Measurements from ENCODE around the gene NEIL1.
"Not testable (repeated sequence)": the region's sequence is repeated elsewhere in the genome, so short reads cannot be mapped to it uniquely, and the experiment has no call there.

DNA sequence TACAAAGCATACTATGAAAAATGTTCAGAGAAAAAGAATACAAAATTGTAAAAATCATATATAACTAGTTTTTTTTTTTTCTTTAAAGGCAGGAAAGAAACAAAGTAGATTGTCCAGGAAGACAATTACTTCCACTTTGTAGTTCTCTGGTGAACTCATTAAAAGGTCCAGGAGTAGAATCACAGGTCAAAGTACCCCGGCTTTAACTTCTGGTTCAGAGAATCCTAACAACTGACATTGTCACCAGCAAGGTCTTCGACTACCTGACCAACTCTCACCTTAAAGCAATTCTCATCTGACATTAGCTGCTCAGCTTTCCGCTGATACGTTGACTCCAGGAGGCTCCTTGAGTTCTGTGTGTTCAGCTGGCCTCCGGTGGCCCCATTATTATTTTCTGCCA, 37.1 kb downstream of the NEIL1 start:
- not testable (repeated sequence) for TF ChIP-seq EZH2 (IDR thresholded peaks at IDR 0.05; ENCODE audit: borderline replicate concordance)
- TF ChIP-seq, protein P1, sequence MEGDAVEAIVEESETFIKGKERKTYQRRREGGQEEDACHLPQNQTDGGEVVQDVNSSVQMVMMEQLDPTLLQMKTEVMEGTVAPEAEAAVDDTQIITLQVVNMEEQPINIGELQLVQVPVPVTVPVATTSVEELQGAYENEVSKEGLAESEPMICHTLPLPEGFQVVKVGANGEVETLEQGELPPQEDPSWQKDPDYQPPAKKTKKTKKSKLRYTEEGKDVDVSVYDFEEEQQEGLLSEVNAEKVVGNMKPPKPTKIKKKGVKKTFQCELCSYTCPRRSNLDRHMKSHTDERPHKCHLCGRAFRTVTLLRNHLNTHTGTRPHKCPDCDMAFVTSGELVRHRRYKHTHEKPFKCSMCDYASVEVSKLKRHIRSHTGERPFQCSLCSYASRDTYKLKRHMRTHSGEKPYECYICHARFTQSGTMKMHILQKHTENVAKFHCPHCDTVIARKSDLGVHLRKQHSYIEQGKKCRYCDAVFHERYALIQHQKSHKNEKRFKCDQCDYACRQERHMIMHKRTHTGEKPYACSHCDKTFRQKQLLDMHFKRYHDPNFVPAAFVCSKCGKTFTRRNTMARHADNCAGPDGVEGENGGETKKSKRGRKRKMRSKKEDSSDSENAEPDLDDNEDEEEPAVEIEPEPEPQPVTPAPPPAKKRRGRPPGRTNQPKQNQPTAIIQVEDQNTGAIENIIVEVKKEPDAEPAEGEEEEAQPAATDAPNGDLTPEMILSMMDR (IDR thresholded peaks at IDR 0.05; ENCODE audit: poor library complexity), result not testable (repeated sequence)

Measured in hepatocyte (in vitro differentiated cells).